Mucosa of stomach (tissue), 1 donor: ENCODE results near the gene RNF44.

Experiments
- H3K27me3 ChIP-seq: one replicate; pipeline ENCODE4 v1.7.0; 2013; ENCODE audit warnings: mild to moderate bottlenecking, low read length; ENCODE audit not compliant: control insufficient read depth, insufficient read depth
- H3K36me3 ChIP-seq: one replicate; pipeline ENCODE4 v1.7.0; 2013; ENCODE audit warnings: low read length; ENCODE audit not compliant: control insufficient read depth, insufficient read depth
- H3K4me1 ChIP-seq: one replicate; pipeline ENCODE4 v1.7.0; 2013; ENCODE audit warnings: mild to moderate bottlenecking, low read length; ENCODE audit not compliant: control insufficient read depth, insufficient read depth
- H3K4me3 ChIP-seq: one replicate; pipeline ENCODE4 v1.7.0; 2013; ENCODE audit warnings: low read length
- H3K9ac ChIP-seq: one replicate; pipeline ENCODE4 v1.7.0; 2013; ENCODE audit warnings: mild to moderate bottlenecking, low read length, moderate library complexity
- H3K9me3 ChIP-seq: one replicate; pipeline ENCODE4 v1.7.0; 2013; ENCODE audit warnings: mild to moderate bottlenecking, low read length, moderate library complexity; ENCODE audit not compliant: control insufficient read depth
- donor health status: Pancreatic carcinoma.

Gene RNF44

GRCh38 chr5:176521699-176522263 is 15.4 kb downstream of the RNF44 start:
- no peak overlapping the region for H3K9ac ChIP-seq
- H3K9me3 ChIP-seq: no peaks in the 10 kb centered on the region
- H3K36me3 ChIP-seq: no peaks in the 10 kb centered on the region
- no peaks in the 10 kb centered on the region for H3K27me3 ChIP-seq
- H3K4me1 ChIP-seq: no peaks in the 10 kb centered on the region
- H3K4me3 ChIP-seq: no peak overlapping the region

GRCh38 chr5:176521286-176521685 is 15.9 kb downstream of the RNF44 start:
- Histone ChIP-seq H3K27me3 (no peaks in the 10 kb centered on the region), H3K36me3 (no peaks in the 10 kb centered on the region), H3K9me3 (no peaks in the 10 kb centered on the region), H3K4me1 (no peaks in the 10 kb centered on the region), H3K9ac (no peak overlapping the region), H3K4me3 (no peak overlapping the region)

- Histone ChIP-seq H3K27me3 (no peaks in the 10 kb centered on the region), H3K4me3 (no peak overlapping the region), H3K9ac (no peak overlapping the region), H3K9me3 (no peaks in the 10 kb centered on the region), H3K4me1 (no peaks in the 10 kb centered on the region), H3K36me3 (no peaks in the 10 kb centered on the region)
Measured at GRCh38 chr5:176519810-176520720, 17.1 kb downstream of the RNF44 start.

- no peak overlapping the region for H3K4me3 ChIP-seq
- no peaks in the 10 kb centered on the region for H3K36me3 ChIP-seq
- no peaks in the 10 kb centered on the region for H3K27me3 ChIP-seq
- H3K9me3 ChIP-seq: no peaks in the 10 kb centered on the region
- no peaks in the 10 kb centered on the region for H3K4me1 ChIP-seq
- H3K9ac ChIP-seq: no peak overlapping the region
Measured at GRCh38 chr5:176517053-176517661, 20.0 kb downstream of the RNF44 start.

GRCh38 chr5:176515396-176515795 is 21.8 kb downstream of the RNF44 start:
- Histone ChIP-seq H3K4me3 (no peak overlapping the region), H3K36me3 (no peaks in the 10 kb centered on the region), H3K27me3 (no peaks in the 10 kb centered on the region), H3K9me3 (no peaks in the 10 kb centered on the region), H3K9ac (no peak overlapping the region), H3K4me1 (no peaks in the 10 kb centered on the region)

- H3K9ac ChIP-seq: no peak overlapping the region
- no peaks in the 10 kb centered on the region for H3K36me3 ChIP-seq
- no peaks in the 10 kb centered on the region for H3K27me3 ChIP-seq
- H3K4me1 ChIP-seq: no peaks in the 10 kb centered on the region
- H3K9me3 ChIP-seq: no peaks in the 10 kb centered on the region
- H3K4me3 ChIP-seq: no peak overlapping the region
Measured at GRCh38 chr5:176514244-176514950, 22.8 kb downstream of the RNF44 start.

- H3K9me3 ChIP-seq: no peaks in the 10 kb centered on the region
- no peak overlapping the region for H3K4me3 ChIP-seq
- no peaks in the 10 kb centered on the region for H3K27me3 ChIP-seq
- H3K4me1 ChIP-seq: no peaks in the 10 kb centered on the region
- no peaks in the 10 kb centered on the region for H3K36me3 ChIP-seq
- H3K9ac ChIP-seq: no peak overlapping the region
Measured at GRCh38 chr5:176513788-176514187, 23.4 kb downstream of the RNF44 start.

- Histone ChIP-seq H3K9me3 (no peaks in the 10 kb centered on the region), H3K4me3 (no peak overlapping the region), H3K36me3 (peaks cover 4% of the 10 kb centered on the region), H3K27me3 (no peaks in the 10 kb centered on the region), H3K9ac (no peak overlapping the region), H3K4me1 (no peaks in the 10 kb centered on the region)
Measured at GRCh38 chr5:176508603-176509002, 28.6 kb downstream of the RNF44 start.

- Histone ChIP-seq H3K9ac (no peak overlapping the region), H3K4me1 (no peaks in the 10 kb centered on the region), H3K36me3 (peaks cover 4% of the 10 kb centered on the region), H3K9me3 (no peaks in the 10 kb centered on the region), H3K27me3 (no peaks in the 10 kb centered on the region), H3K4me3 (no peak overlapping the region)
Measured at GRCh38 chr5:176507911-176508310, 29.3 kb downstream of the RNF44 start.

- Histone ChIP-seq H3K36me3 (peaks cover 17% of the 10 kb centered on the region), H3K9ac (no peak overlapping the region), H3K27me3 (no peaks in the 10 kb centered on the region), H3K4me1 (no peaks in the 10 kb centered on the region), H3K4me3 (no peak overlapping the region), H3K9me3 (no peaks in the 10 kb centered on the region)
Measured at GRCh38 chr5:176503496-176503895, 33.7 kb downstream of the RNF44 start.

GRCh38 chr5:176501333-176501732 is 35.9 kb downstream of the RNF44 start:
- no peaks in the 10 kb centered on the region for H3K4me1 ChIP-seq
- H3K4me3 ChIP-seq: no peak overlapping the region
- H3K9me3 ChIP-seq: no peaks in the 10 kb centered on the region
- H3K27me3 ChIP-seq: no peaks in the 10 kb centered on the region
- H3K9ac ChIP-seq: no peak overlapping the region
- peaks cover 19% of the 10 kb centered on the region for H3K36me3 ChIP-seq

GRCh38 chr5:176500511-176500910 is 36.7 kb downstream of the RNF44 start:
- Histone ChIP-seq H3K27me3 (no peaks in the 10 kb centered on the region), H3K9me3 (no peaks in the 10 kb centered on the region), H3K4me1 (no peaks in the 10 kb centered on the region), H3K4me3 (no peak overlapping the region), H3K36me3 (peaks cover 23% of the 10 kb centered on the region), H3K9ac (no peak overlapping the region)
